Vagina (tissue), 2 donors: ENCODE measurements around the gene ANKRD29. TPM values are rescaled to one million over a fixed set of nuclear protein-coding genes. Genes with fewer than 3 reads are reported as not detected.

Source experiments
- DNase-seq, 2 donors: peaks; one replicate each; pipeline ENCODE4 v3.0.0-alpha.2; 2017; ENCODE audit errors: extremely low spot score in 2 of 2
- H3K27ac ChIP-seq: fragments of 200-600 bp; sonication (generic); one replicate; pipeline ENCODE4 v1.5.1; 2019
- H3K27me3 ChIP-seq: fragments of 200-600 bp; sonication (generic); one replicate; pipeline ENCODE4 v1.5.1; 2019
- H3K36me3 ChIP-seq, 2 donors: fragments of 200-600 bp; sonication (generic); one replicate each; pipeline ENCODE4 v1.5.1; 2017 to 2019
- H3K4me1 ChIP-seq: fragments of 200-600 bp; sonication (generic); one replicate; pipeline ENCODE4 v1.5.1; 2019
- H3K4me3 ChIP-seq, 2 donors: fragments of 200-600 bp; sonication (generic); 1 replicate in 1 of 2; 2 replicates in 1 of 2; pipeline ENCODE4 v1.5.1; 2016 to 2019
- H3K9me3 ChIP-seq: fragments of 200-600 bp; sonication (generic); one replicate; pipeline ENCODE4 v1.5.1; 2019
- CTCF ChIP-seq, 3 experiments: fragments of 450-650 bp in 2 of 3; fragments of 200-600 bp in 1 of 3; sonication (generic) in 1 of 3; IDR thresholded peaks; one replicate each; pipeline ENCODE4 v1.5.1; 2017 to 2019; ENCODE audit warnings: antibody characterized with exemption in 3 of 3, mild to moderate bottlenecking in 2 of 3, moderate library complexity in 2 of 3
- POLR2A ChIP-seq, 2 donors: fragments of 450-650 bp; IDR thresholded peaks; one replicate each; pipeline ENCODE4 v1.6.1; 2017; ENCODE audit warnings: antibody characterized with exemption in 2 of 2, mild to moderate bottlenecking in 2 of 2, moderate library complexity in 2 of 2
- POLR2AphosphoS5 ChIP-seq, 2 donors: sonication (generic); formaldehyde crosslinking; IDR thresholded peaks; one replicate each; pipeline ENCODE4 v1.9.0; 2017; ENCODE audit warnings: antibody characterized with exemption in 2 of 2, mild to moderate bottlenecking in 2 of 2, low read depth in 1 of 2; ENCODE audit not compliant: insufficient read depth in 1 of 2
- intact Hi-C: fragments of 100-400 bp; cut with DNase I; formaldehyde crosslinking; loops from one replicate; pipeline ENCODE4 v1.15.1; 2023
- total RNA-seq: library from RNA; depleted of rRNA; stranded (reverse); fragments of >200 nt; gene quantifications from one replicate; pipeline ENCODE4 v1.2.3, GENCODE V29; 2016

ANKRD29 gene
- total RNA-seq, 1 donor from 2014 or later: 32.9 TPM

GRCh38 chr18:23652232-23652631 is 10.5 kb downstream of the ANKRD29 start:
- H3K36me3 ChIP-seq: no peaks in the 10 kb centered on the region
- no peak overlapping the region for H3K4me3 ChIP-seq
- H3K4me1 ChIP-seq: peaks cover 17% of the 10 kb centered on the region
- no peak for TF ChIP-seq POLR2A (IDR thresholded peaks at IDR 0.05)
- no peak for TF ChIP-seq POLR2AphosphoS5 (IDR thresholded peaks at IDR 0.05; ENCODE audit: insufficient read depth in 1 of 2, low read depth in 1 of 2)
- TF ChIP-seq CTCF (IDR thresholded peaks at IDR 0.05): no peak
- H3K27me3 ChIP-seq: no peaks in the 10 kb centered on the region
- no peaks in the 10 kb centered on the region for H3K9me3 ChIP-seq
- no peak overlapping the region for H3K27ac ChIP-seq
- DNase-seq: no peak
- intact Hi-C loops: no loop called here

GRCh38 chr18:23650968-23651927 is 11.5 kb downstream of the ANKRD29 start:
- H3K27me3 ChIP-seq: no peaks in the 10 kb centered on the region
- H3K4me1 ChIP-seq: peaks cover 17% of the 10 kb centered on the region
- H3K36me3 ChIP-seq: no peaks in the 10 kb centered on the region
- no peak overlapping the region for H3K4me3 ChIP-seq
- no peak overlapping the region for H3K27ac ChIP-seq
- H3K9me3 ChIP-seq: no peaks in the 10 kb centered on the region
- intact Hi-C loops: no loop called here
- no peak for DNase-seq
- TF ChIP-seq POLR2A (IDR thresholded peaks at IDR 0.05): no peak
- TF ChIP-seq POLR2AphosphoS5 (IDR thresholded peaks at IDR 0.05; ENCODE audit: insufficient read depth in 1 of 2, low read depth in 1 of 2): peak in 1 of 2 donors; percentile 74

- intact Hi-C loops: no loop called here
- Histone ChIP-seq H3K4me3 (no peak overlapping the region), H3K9me3 (no peaks in the 10 kb centered on the region), H3K36me3 (peaks cover 0 to 4% of the 10 kb centered on the region in 2 donors), H3K27me3 (no peaks in the 10 kb centered on the region), H3K4me1 (peaks cover 23% of the 10 kb centered on the region), H3K27ac (no peak overlapping the region)
- DNase-seq: no peak
- TF ChIP-seq POLR2A (IDR thresholded peaks at IDR 0.05) (no peak), CTCF (IDR thresholded peaks at IDR 0.05) (no peak), POLR2AphosphoS5 (IDR thresholded peaks at IDR 0.05; ENCODE audit: insufficient read depth in 1 of 2, low read depth in 1 of 2) (no peak)
Measured at GRCh38 chr18:23648940-23649607, 13.6 kb downstream of the ANKRD29 start.

- H3K27ac ChIP-seq: no peak overlapping the region
- intact Hi-C loops: no loop called here
Measured at GRCh38 chr18:23648456-23648855, 14.3 kb downstream of the ANKRD29 start.

More at GRCh38 chr18:23648456-23648855, 14.3 kb downstream of the ANKRD29 start:
- DNase-seq: no peak
- Histone ChIP-seq H3K4me1 (peaks cover 29% of the 10 kb centered on the region), H3K4me3 (no peak overlapping the region), H3K9me3 (no peaks in the 10 kb centered on the region), H3K27me3 (no peaks in the 10 kb centered on the region), H3K36me3 (peaks cover 0 to 4% of the 10 kb centered on the region in 2 donors)
- TF ChIP-seq POLR2A (IDR thresholded peaks at IDR 0.05) (no peak), CTCF (IDR thresholded peaks at IDR 0.05) (no peak), POLR2AphosphoS5 (IDR thresholded peaks at IDR 0.05; ENCODE audit: insufficient read depth in 1 of 2, low read depth in 1 of 2) (no peak)
